D721Med (cell line): Measurements from ENCODE around the gene PKN1.
A peak's percentile ranks its signal among the peaks of the same experiment; 100 is the strongest.

ENCODE experiments used
- DNase-seq: peaks from one replicate; pipeline ENCODE4 v3.0.0; 2011; ENCODE audit warnings: low spot score; ENCODE audit not compliant: insufficient read length
- FAIRE-seq: peaks from 2 replicates; lab custom pipeline; 2011; peaks lifted over from hg19 to GRCh38; lab: Jason Lieb, UNC
- TF ChIP-seq, protein P1 (sequence below): IDR thresholded peaks from 2 replicates; pipeline ENCODE4 v1.5.1; 2012; ENCODE audit warnings: mild to moderate bottlenecking, control low read depth; ENCODE audit not compliant: insufficient read depth; ENCODE audit errors: missing control alignments

Gene PKN1

GRCh38 chr19:14413693-14414181 lies 19.4 kb upstream of the PKN1 start:
- TF ChIP-seq, protein P1, sequence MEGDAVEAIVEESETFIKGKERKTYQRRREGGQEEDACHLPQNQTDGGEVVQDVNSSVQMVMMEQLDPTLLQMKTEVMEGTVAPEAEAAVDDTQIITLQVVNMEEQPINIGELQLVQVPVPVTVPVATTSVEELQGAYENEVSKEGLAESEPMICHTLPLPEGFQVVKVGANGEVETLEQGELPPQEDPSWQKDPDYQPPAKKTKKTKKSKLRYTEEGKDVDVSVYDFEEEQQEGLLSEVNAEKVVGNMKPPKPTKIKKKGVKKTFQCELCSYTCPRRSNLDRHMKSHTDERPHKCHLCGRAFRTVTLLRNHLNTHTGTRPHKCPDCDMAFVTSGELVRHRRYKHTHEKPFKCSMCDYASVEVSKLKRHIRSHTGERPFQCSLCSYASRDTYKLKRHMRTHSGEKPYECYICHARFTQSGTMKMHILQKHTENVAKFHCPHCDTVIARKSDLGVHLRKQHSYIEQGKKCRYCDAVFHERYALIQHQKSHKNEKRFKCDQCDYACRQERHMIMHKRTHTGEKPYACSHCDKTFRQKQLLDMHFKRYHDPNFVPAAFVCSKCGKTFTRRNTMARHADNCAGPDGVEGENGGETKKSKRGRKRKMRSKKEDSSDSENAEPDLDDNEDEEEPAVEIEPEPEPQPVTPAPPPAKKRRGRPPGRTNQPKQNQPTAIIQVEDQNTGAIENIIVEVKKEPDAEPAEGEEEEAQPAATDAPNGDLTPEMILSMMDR = no peak
- no peak for DNase-seq
- no peak for FAIRE-seq

GRCh38 chr19:14414926-14415690 lies 18.0 kb upstream of the PKN1 start:
- TF ChIP-seq, protein P1 = no peak
- DNase-seq = no peak
- no peak for FAIRE-seq

DNA sequence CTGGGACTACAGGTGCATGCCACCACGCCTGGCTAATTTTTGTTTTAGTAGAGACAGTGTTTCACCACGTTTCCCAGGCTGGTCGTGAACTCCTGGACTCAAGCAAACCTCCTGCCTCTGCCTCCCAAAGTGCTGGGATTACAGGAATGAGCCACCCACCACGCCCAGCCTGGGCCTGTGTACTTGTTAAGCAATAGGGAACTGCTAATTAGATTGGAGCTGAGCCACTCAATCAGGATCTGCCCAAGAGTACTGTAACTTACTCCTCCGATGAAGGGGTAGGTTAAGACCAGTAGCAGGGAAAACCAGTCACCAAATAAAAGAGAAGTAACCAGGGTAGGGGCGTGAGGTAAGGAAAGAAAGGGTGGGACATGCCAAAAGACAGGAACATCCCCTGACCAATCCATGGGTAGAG lies 16.3 kb upstream of the PKN1 start:
- FAIRE-seq (no peak), DNase-seq (no peak)
- TF ChIP-seq, protein P1 = no peak

DNA sequence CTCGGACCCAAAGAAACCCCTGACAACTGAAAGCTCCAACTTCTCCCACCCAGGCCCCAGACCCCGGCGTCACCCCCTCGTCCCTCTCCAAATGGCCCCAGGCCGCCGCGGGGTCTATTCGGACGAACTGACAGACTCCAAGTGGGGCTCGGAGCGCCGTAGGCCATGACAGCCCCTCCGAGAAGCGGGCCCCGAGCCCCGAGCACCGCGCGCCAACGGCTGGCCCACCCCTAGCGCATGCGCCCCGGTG lies 14.3 kb upstream of the PKN1 start:
- no peak for FAIRE-seq
- TF ChIP-seq, protein P1 = no peak
- peak; percentile 83 for DNase-seq

DNA sequence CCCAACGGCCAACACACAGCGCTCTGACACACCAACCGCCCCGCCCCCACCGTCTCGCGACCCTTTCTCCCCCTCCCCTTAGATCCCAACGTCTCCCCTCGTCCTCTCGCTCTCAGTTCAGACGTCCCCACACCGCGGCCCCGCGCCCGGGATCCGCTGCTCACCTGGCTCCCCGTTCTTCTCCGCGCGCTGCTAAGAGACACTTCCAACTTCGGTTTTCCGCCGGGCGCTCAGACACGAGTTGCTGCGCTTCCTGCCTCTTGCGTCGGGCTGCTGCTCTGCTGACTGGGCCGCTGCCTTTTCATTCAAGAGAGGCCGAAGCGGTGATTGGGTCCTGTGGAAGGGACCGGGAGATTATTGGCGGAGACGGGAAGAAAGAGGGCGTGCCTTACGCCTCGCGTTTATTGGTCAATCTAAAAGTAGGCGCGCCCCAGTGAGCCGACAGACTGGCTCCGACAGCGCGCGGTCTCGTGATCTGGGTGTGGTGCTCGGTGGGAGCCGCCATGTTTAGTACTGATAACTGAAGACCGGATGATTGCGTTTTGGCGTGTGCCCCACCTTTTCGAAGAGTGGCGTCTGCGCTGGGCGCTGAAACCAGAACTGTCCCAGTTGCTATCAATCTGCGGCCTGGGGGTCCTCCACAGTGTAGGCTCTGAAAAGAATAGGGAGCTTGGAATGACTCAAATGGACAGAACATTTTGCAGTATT lies 13.8 kb upstream of the PKN1 start, which contains the start of gene DDX39A:
Gene DDX39A, minus strand, starts transcription at position 236 of the 708 bp plus-strand sequence. CDS start 6,121 bp downstream, outside the sequence.
- TF ChIP-seq, protein P1 = no peak
- peak; percentile 93 for DNase-seq
- no peak for FAIRE-seq

GRCh38 chr19:14425696-14426138 lies 7.4 kb upstream of the PKN1 start:
- TF ChIP-seq, protein P1 = no peak
- DNase-seq (no peak), FAIRE-seq (no peak)
